NOMO-1 (cell line): ENCODE data around the gene BCL3.
A peak's percentile ranks its signal among the peaks of the same experiment; 100 is the strongest.
"Not testable (repeated sequence)": the region's sequence is repeated elsewhere in the genome, so short reads cannot be mapped to it uniquely, and the experiment has no call there.

Experiments used
- DNase-seq, 2 experiments: peaks; one replicate each; lab custom pipeline; 2025; ENCODE audit not compliant: unreplicated experiment in 2 of 2; lab: John Stamatoyannopoulos, UW

The BCL3 gene

DNA sequence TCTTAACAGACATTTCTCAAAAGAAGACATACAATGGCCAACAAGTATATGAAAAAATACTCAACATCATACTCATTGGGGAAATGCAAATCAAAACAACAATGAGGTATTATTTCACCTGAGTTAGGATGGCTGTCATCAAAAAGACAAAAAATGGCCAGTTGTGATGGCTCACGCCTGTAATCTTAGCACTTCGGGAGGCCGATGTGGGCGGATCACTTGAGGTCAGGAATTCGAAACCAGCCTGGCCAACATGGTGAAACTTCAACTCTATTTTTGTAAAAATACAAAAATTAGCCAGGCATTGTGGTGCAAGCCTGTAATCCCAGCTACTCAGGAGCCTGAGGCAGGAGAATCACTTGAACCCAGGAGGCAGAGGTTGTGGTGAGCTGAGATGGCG, 27.6 kb upstream of the BCL3 start:
- no peak for DNase-seq

DNA sequence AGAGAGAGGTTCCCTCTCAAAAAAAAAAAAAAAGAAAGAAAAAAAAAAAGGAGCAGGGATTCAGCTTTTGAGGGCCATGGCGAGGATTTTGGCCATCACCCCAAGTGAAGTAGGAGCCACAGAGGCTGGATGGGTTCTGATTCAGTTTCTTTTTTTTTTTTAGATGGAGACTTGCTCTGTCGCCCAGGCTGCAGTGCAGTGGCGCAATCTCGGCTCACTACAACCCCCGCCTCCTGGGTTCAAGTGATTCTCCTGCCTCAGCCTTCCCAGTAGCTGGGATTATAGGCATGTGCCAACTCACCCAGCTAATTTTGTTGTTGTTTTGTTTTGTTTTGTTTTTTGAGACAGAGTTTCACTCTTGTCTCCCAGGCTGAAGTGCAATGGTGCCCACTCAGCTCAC, 27.1 kb upstream of the BCL3 start:
- not testable (repeated sequence) for DNase-seq

DNA sequence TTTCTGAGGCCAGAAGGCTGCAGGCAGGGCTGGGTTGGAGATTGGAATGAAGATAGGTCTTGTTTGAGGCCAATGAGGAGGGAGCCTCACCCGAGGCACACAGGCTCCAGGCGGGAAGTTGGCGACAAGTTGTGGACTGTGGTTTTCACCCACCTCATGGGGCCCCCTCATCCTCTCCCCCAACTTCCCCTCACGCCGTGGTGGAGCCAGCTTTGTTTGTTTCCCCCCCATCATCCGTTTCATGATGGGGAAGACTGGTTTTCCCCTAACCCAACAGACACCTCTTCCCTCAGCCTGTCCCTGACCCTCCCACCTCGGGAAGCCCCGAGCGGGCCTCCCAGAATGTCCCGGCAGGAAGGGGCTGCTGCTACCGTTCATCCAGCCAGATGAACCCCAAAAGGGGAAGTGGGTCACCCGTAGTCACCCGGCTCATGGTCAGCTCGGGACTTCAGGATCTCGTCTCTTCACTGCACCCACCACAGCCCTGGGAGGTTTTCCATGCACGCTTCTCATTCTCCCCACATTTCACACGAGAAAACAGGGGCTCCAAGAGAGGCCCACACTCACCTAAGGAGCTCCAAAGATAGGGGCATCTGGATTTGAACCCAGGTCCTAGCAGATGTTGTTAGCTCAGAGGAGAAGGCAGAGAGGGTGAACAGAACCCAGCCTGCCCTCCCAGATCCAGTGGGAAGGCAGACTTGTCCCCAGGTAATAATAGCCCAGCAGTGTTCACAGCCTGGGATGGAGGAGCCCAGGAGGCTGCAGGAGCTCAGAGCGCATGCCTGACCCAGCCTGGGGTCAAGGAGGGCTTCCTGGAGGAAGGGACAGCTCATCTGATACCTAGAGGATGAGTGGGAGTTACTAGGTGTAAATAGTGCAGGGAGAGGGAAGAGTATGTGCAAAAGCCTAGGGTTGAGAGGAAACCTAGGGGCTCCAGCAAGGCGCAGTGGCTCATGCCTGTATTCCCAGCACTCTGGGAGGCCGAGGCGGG, 26.1 kb upstream of the BCL3 start:
- DNase-seq, result peak; percentile 38 to 53

DNA sequence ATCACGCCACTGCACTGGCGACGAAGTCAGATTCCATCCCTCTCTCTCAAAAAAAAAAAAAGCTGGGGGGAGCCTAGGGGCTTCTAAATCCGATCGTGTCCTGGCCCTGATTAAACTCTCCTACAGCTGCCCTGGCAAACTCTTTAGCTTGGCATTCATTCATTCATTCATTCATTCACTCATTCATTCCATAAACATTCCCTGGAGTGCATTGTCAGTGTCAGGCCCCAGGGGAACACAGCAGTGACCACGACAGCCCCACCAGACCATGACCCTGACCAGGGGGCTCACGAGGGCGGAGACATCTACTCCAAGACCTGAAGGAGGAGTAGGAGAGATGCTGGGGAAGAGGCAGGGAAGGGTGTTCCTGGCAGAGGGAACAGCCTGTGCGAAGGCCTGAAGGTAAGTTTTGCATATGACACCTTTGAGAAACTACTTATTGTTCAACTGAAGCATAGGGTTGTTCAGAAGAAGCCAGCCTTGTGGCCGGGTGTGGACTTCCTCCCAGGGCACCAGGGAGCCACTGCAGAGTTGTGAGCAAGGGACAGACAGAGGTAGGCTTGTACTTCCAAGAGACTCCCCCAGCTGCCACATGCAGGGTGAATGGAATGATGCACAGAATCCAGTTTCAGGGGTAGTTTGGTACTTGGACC, 25.1 kb upstream of the BCL3 start:
- peak; percentile 65 to 79 for DNase-seq

DNA sequence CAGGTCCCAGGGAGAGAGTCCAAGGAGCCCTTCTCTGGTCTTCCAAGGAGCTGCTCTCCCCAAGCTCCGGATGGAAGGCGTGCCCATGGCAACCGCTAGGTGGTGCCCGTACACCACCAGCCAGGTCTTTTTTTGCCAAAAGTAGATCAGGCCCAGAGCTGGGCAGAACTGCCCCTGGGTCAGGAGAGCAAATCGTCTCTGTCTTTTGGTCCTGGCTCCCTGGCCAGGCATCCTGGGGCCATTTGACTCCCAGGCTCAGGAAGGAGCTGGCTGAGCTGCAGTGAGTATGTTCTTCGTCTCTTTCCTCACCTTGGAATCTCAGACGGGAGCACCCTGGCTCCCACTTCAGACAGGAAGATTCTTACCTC, 24.6 kb upstream of the BCL3 start:
- peak; percentile 78 to 79 for DNase-seq

DNA sequence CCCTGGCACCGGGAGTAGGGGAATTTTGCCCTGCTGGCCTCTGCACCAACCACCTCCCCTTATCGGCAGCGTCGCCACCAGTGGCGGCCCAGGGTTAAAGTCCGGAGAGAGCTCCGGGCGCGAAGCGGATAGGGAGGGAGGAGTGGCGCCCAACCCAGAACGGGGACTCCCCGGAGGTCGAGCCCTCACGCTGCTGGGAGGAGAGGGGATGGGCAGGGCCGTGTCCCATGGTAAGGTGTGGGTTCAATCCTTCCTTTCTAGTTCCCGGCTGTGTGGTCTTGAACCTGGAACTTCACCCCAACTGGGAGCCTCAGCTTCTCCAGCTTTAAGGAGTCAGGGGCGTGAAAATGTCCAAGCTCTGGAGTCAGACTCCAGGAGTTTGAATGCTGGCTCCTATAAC, 23.3 kb upstream of the BCL3 start:
- DNase-seq, result no peak

DNA sequence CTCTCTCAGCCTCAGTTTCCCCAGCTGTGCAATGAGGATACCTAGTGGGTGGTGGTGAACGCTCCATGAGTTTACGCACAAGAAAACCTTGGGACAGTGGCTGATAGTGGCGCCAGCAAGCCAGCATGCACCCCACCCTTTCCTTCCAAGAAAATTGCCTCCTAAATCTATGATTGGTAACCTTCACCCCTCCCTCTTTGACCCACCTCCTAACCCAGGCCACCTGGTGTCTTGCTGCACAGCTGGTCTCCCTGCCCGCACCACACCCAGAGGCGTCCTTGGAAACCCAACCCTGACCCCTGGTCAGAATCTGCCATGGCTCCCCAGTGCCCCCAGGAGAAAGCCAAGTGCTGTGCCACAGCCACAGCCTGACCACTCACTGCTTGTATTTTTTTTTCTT, 22.8 kb upstream of the BCL3 start:
- no peak for DNase-seq

DNA sequence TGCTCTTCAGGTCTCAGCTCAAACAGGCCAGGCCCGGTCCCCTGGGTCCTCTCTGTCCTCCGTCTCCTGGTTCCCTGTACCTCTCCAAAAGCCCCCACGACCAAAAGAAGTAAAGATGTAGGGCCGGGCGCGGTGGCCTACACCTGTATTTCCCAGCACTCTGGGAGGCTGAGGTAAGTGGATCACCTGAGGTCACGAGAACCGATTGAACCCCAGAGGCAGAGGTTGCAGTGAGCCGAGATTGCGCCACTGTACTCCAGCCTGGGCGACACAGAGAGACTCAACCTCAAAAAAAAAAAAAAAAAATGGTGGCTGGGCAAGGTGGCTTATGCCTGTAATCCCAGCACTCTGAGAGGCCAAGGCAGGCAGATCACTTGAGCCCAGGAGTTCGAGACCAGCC, 22.0 kb upstream of the BCL3 start:
- no peak for DNase-seq

DNA sequence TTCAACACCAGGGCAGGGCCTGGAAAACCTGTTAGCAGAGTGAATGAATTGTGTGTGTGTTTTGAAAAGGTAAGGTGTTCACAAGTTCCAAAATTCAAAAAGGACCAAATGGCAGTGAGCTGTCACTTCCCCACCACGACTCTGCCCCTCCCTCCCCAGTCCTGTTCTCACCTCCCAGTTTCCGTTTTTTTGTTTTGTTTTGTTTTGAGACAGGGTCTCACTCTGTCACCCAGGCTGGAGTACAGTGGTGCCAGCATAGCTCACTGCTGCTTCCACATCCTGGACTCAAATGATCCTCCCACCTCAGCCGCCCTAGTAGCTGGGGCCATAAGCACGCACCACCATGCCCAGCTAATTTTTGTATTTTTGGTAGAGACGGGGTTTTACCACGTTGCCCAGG, 20.3 kb upstream of the BCL3 start:
- no peak for DNase-seq

DNA sequence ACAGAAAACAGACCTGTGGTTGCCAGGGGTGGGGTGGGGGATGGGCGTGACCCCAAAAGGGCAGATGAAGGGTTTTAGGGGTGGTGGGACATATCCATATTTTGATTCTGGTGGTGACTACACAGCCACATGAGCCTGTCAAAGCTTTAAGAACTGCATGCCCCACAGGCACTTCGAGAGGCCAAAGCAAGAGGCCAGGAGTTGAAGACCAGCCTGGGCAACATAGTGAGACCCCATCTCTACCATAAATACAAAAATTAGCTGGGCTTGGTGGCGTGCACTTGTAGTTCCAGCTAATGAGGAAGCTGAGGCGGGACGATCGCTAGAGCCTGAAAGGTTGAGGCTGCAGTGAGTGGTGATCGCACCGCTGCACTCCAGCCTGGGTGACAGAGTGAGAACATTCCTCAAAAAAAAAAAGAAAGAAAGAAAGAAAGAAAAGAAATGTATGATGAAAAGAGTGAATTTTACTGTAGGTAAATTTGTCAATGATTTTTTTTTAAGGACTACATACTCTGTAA, 18.9 kb upstream of the BCL3 start:
- DNase-seq, result no peak

DNA sequence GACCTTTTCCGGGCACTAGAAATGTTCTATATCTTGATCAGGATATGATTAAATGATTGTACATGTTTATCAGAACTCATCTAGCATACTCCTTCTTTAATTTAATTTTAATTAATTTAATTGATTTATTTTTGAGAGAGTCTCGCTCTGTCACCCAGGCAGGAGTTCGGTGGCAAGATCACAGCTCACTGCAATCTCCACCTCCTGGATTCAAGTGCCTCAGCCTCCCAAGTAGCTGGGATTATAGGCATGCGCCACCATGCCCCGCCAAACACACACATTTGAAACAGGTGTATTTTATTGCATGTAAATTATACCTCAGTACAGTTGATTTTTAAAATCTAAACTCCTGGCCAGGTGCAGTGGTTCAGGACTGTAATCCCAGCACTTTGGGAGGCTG, 17.4 kb upstream of the BCL3 start:
- no peak for DNase-seq

DNA sequence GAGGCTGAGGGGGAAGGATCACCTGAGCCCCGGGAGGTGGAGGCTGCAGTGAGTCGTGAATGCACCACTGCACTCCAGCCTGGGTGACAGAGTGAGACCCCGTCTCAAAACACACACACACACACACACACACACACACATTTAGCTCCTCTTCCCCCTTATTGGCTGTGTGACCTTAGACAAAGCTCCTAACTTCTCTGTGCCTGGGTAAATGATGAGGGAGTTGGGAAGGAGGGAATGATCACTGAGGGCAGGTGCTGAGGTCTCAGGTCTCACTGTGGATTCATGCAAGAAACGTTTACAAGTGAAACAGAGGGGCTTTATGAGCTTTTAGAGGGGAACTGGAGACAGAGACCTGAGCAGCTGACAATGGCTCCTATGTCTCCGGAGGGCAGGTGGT, 16.9 kb upstream of the BCL3 start:
- DNase-seq, result no peak

DNA sequence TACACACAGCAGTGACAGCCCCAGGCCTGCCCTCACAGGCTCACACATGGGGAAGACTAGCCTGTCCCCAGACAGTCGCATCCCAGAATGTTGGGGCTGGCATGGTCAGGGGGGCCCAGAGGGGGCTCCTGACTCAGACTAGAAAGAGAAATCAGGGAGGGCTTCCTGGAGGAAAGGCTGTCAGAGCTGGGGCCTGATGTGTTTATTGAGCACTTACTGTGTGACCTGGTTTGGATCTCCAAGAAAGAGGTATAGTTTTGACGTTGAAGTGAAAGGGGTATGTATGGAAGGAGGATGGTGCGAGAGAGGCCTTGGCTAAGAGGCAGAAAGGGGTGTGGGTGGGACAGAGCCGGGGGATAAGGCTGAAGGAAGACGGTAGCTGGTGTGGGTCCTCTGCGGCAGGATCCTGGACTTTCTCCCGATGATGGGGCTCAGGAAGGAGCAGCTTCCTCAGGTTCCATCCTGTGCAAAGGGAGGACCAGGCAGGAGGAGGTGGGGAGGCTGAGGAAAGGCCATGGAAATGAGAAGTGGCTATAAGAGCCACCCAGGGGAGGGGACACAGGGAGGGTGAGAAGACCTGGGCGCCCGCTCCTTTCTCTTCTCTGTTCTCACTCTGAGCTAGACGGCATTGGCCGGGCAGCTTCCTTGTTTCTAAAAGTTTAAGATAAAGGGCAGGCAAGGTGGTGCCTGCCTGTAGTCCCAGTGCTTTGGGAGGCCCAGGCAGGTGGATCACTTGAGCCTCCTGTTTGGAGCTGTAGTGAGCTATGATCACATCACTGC, 16.1 kb upstream of the BCL3 start:
- peak in 1 of 2 experiments; percentile 14 for DNase-seq

DNA sequence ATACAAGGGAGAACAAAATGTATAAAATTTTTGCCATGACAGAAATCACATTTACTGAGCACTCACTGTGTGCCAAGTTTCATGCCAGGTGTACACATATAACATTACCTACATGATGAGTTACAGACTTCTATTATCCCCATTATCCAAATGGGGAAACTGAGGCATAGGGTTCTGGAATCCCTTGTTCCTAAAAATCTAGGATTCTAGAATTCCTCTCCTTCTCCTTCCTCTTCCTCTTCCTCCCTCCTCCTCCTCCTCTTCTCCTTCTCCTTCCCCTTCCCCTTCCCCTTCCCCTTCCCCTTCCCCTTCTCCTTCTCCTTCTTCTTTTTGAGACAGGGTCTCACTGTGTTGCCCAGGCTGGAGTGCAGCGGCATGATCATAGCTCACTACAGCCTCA, 14.2 kb upstream of the BCL3 start:
- DNase-seq, result no peak

DNA sequence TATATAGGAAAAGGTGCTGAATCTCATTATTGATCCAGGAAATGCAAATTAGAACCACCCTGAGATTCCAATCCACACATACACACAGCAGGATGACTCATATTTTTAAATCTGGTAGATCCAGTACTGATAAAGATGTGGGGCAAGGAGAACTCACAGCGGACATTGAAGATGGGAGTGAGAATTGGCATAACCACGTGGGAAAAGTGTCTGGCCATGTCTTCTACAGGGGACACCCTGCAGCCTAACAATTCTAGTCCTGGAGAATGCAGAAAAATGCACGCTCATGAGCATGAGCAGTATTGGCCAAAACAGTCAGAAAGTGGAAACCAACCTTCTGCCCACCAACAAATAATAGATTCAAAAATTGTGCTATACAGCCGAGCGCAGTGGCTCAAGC, 13.5 kb upstream of the BCL3 start:
- no peak for DNase-seq

DNA sequence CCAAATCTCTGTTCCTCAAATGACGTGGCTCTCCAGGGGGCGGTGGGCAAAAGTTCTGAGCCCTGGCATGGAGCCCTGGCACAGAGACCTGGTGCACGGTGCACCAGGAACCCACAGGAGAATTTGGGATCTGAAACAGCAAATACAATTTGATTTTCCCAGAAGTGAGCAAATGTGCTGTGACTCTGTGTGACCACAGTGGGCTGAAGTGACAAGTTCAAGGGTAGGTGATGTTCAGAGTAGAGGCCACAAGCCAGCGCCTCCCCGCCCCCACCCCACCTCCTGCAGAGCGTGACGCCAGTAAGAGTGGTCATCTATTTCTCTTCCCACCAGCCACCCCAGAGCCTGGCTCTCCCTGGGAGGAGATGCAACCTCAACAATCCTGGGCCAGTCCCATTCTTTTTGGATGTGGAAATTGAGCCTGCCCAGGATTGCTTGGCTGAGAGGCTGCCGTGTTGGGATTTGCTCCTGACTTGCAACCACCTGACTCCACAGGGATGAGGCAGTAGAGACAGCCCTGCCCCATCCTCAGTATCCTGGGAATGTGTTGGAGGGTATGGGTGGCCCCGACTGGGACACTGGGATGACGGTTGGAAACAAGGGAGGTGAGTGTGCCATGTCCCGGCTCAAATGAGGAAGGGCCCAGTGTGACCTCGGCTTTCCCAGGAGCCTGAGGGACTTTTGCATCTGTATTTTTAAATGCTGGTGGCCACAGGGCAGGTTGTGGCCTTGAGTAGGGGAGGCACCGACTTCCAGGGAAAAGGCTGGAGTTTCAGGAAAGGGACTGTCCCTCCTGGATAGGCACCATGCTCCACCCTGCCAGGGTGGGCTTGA, 11.1 kb upstream of the BCL3 start:
- no peak for DNase-seq

DNA sequence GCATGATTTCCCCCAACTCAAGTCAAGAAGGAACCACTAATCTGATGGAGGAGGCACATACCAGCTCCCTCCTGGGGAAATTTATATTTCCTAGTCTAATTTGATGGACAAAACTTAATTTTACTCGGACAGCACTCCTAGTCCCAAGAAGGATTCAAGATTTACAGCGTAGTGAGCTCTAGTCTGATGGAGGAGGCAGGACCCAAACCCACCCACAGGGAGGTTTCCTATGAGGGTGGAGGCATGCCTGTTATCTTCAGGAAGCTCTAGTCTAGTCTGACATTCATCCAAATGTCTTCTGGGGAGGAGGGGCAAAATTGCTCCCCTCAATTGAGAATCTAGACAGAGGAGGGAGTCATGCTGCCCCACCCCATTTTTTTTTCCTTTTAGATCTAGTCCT, 10.4 kb upstream of the BCL3 start:
- no peak for DNase-seq

DNA sequence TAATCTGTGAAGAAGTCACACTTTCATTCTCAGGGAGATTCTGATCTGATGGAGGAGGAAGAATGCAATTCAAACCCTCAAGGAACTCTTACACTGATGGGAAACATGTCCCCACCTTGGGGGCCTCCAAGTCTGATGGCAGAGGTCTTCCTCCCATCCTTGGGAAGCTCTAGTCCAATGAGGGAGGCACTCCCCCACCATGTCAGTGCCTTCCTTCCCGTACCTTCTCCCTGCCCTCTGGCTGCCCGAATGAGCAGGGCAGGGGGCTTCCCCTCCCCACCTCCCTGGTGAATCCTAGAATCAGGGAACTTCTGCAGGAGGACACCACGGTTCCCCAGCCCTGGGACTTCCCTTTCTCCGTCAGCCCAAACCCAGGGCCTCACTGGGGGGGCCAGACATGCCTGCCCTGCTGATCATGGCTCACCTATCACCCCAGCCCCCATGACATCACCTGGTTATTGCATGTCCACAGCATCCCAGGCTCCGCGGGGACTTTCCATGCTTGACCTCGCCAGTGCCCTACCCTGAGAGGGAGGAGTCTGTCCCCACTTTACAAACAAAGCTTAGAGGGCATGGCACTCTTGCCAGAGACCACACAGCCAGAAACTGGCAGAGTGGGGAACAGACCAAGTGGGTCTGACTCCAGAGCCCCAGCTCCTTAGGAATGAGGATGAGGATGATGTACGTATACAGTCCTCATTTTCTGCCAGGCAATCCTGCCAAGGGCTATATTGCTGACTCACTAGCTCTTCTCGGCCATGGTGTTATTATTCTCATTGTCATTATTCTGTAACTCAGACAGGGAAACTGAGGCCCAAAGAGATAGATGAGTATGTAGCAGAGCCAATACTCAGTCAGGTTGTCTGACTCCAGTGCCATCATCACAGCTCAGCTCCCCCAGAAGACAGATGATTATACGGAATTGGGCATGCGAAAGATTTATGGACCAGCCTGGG, 9.6 kb upstream of the BCL3 start:
- DNase-seq, result no peak

DNA sequence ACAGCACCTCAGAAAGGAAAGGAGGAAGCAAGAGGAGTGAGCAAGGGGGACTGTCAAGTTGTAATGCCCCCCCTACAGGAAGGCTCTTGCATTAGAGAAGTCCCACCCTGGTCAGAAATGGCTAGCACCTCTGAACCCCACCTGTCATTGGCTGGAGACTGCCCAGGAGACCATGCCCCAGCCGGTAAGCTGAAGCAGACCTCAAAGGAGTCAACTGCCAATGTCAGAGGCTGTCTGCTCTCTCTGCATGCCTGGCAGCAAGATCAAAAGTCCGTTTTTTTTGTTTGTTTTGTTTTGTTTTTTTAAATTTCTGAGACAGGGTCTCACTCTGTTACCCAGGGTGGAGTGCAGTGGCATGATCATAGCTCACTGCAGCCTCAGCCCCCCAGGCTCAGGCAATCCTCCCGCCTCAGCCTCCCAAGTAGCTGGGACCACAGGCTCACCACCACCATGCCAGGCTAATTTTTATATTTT, 8.1 kb upstream of the BCL3 start:
- peak in 1 of 2 experiments; percentile 22 for DNase-seq
